Suprapubic skin (tissue), 4 donors: Measurements from ENCODE around the gene INSIG1. TPM values are rescaled to one million over a fixed set of nuclear protein-coding genes. Genes with fewer than 3 reads are reported as not detected.
A peak's percentile ranks its signal among the peaks of the same experiment; 100 is the strongest.

Experiments used
- DNase-seq, 2 donors: peaks; one replicate each; pipeline ENCODE4 v3.0.0-alpha.2; 2019; ENCODE audit warnings: low spot score in 2 of 2
- H3K27ac ChIP-seq: fragments of 200-600 bp; sonication (generic); one replicate; pipeline ENCODE4 v1.5.1; 2019
- H3K27me3 ChIP-seq: fragments of 200-600 bp; sonication (generic); one replicate; pipeline ENCODE4 v1.5.1; 2019
- H3K36me3 ChIP-seq: fragments of 200-600 bp; sonication (generic); one replicate; pipeline ENCODE4 v1.5.1; 2019
- H3K4me1 ChIP-seq: fragments of 200-600 bp; sonication (generic); one replicate; pipeline ENCODE4 v1.5.1; 2019
- H3K4me3 ChIP-seq: fragments of 200-600 bp; sonication (generic); one replicate; pipeline ENCODE4 v1.5.1; 2019; ENCODE audit warnings: mild to moderate bottlenecking
- H3K9me3 ChIP-seq: fragments of 200-600 bp; sonication (generic); one replicate; pipeline ENCODE4 v1.5.1; 2019
- CTCF ChIP-seq, 2 donors: fragments of 200-600 bp in 1 of 2; fragments of 450-650 bp in 1 of 2; sonication (generic) in 1 of 2; IDR thresholded peaks; one replicate each; pipeline ENCODE4 v1.5.1; 2016 to 2019; ENCODE audit warnings: antibody characterized with exemption in 2 of 2, mild to moderate bottlenecking in 1 of 2, moderate library complexity in 1 of 2
- EP300 ChIP-seq: sonication (generic); formaldehyde crosslinking; IDR thresholded peaks from one replicate; pipeline ENCODE4 v1.6.1; 2017; ENCODE audit warnings: antibody characterized with exemption
- POLR2A ChIP-seq, 2 donors: fragments of 450-650 bp; IDR thresholded peaks; one replicate each; pipeline ENCODE4 v1.6.1; 2017; ENCODE audit warnings: antibody characterized with exemption in 2 of 2, mild to moderate bottlenecking in 2 of 2, moderate library complexity in 2 of 2
- POLR2AphosphoS5 ChIP-seq, 3 donors: sonication (generic); formaldehyde crosslinking; IDR thresholded peaks; one replicate each; pipeline ENCODE4 v1.6.1; 2017; ENCODE audit warnings: antibody characterized with exemption in 3 of 3
- WGBS: methylation state at CpG from one replicate; pipeline ENCODE4 v1.1.5; 2018; 5-methylcytosine and 5-hydroxymethylcytosine counted together
- total RNA-seq, 4 donors: library from RNA; depleted of rRNA; stranded (reverse); fragments of >200 nt; gene quantifications; one replicate each; pipeline ENCODE4 v1.1.0, GENCODE V29; 2016

INSIG1 gene
- total RNA-seq, 4 donors from 2014 or later = 32.0 to 130 (median 95.3) TPM

- Histone ChIP-seq H3K4me3 (no peak overlapping the region), H3K9me3 (no peaks in the 10 kb centered on the region), H3K4me1 (peaks cover 31% of the 10 kb centered on the region), H3K27me3 (peaks cover 4% of the 10 kb centered on the region), H3K36me3 (no peaks in the 10 kb centered on the region), H3K27ac (no peak overlapping the region)
- no peak for DNase-seq
- TF ChIP-seq CTCF (IDR thresholded peaks at IDR 0.05) (no peak), POLR2AphosphoS5 (IDR thresholded peaks at IDR 0.05) (no peak), POLR2A (IDR thresholded peaks at IDR 0.05) (no peak), EP300 (no peak)
- 76% methylated on average over 7 of the region's 8 CpGs for WGBS
These were observed 43.7 kb upstream of the INSIG1 start for GRCh38 chr7:155254018-155254417.

GRCh38 chr7:155255071-155255470, 42.6 kb upstream of the INSIG1 start:
- H3K4me3 ChIP-seq = no peak overlapping the region
- no peak for DNase-seq
- TF ChIP-seq CTCF (IDR thresholded peaks at IDR 0.05) (no peak), EP300 (no peak), POLR2AphosphoS5 (IDR thresholded peaks at IDR 0.05) (no peak), POLR2A (IDR thresholded peaks at IDR 0.05) (no peak)
- H3K27me3 ChIP-seq = peaks cover 4% of the 10 kb centered on the region
- H3K9me3 ChIP-seq = no peaks in the 10 kb centered on the region
- H3K36me3 ChIP-seq = no peaks in the 10 kb centered on the region
- no peak overlapping the region for H3K27ac ChIP-seq
- peaks cover 31% of the 10 kb centered on the region for H3K4me1 ChIP-seq
- WGBS = 89% methylated on average over 10 of the region's 10 CpGs

- H3K4me1 ChIP-seq = peaks cover 31% of the 10 kb centered on the region
- no peaks in the 10 kb centered on the region for H3K36me3 ChIP-seq
- no peak overlapping the region for H3K27ac ChIP-seq
- 85% methylated on average over 6 of the region's 6 CpGs for WGBS
- peaks cover 4% of the 10 kb centered on the region for H3K27me3 ChIP-seq
- no peak overlapping the region for H3K4me3 ChIP-seq
- no peak for DNase-seq
- H3K9me3 ChIP-seq = no peaks in the 10 kb centered on the region
- TF ChIP-seq POLR2AphosphoS5 (IDR thresholded peaks at IDR 0.05) (no peak), CTCF (IDR thresholded peaks at IDR 0.05) (no peak), POLR2A (IDR thresholded peaks at IDR 0.05) (no peak), EP300 (no peak)
These were observed 42.1 kb upstream of the INSIG1 start for GRCh38 chr7:155255621-155256020.

GRCh38 chr7:155256081-155256760, 41.5 kb upstream of the INSIG1 start:
- peaks cover 4% of the 10 kb centered on the region for H3K27me3 ChIP-seq
- DNase-seq = no peak
- H3K4me3 ChIP-seq = no peak overlapping the region
- no peaks in the 10 kb centered on the region for H3K9me3 ChIP-seq
- 87% methylated on average over 14 of the region's 18 CpGs for WGBS
- no peaks in the 10 kb centered on the region for H3K36me3 ChIP-seq
- TF ChIP-seq POLR2AphosphoS5 (IDR thresholded peaks at IDR 0.05) = no peak
- no peak for TF ChIP-seq POLR2A (IDR thresholded peaks at IDR 0.05)
- no peak for TF ChIP-seq EP300
- no peak for TF ChIP-seq CTCF (IDR thresholded peaks at IDR 0.05)
- no peak overlapping the region for H3K27ac ChIP-seq
- peaks cover 31% of the 10 kb centered on the region for H3K4me1 ChIP-seq

- TF ChIP-seq EP300 (no peak), POLR2AphosphoS5 (IDR thresholded peaks at IDR 0.05) (no peak)
- H3K4me3 ChIP-seq = no peak overlapping the region
- H3K27ac ChIP-seq = peak overlapping the region; percentile 93
These were observed 40.8 kb upstream of the INSIG1 start for GRCh38 chr7:155256761-155257481.

More at GRCh38 chr7:155256761-155257481, 40.8 kb upstream of the INSIG1 start:
- 73% methylated on average over 8 of the region's 8 CpGs for WGBS
- peaks cover 4% of the 10 kb centered on the region for H3K27me3 ChIP-seq
- no peaks in the 10 kb centered on the region for H3K9me3 ChIP-seq
- H3K36me3 ChIP-seq = no peaks in the 10 kb centered on the region
- DNase-seq = no peak
- peaks cover 31% of the 10 kb centered on the region for H3K4me1 ChIP-seq
